Measurements from ENCODE around the gene SETMAR. TPM values are rescaled to one million over a fixed set of nuclear protein-coding genes. Genes with fewer than 3 reads are reported as not detected.

The SETMAR gene
- total and polyA plus RNA-seq, 2 donors (not counting 1 experiment from before 2014, with no cell fraction given), result 4.2 to 7.6 TPM

GRCh38 chr3:4314688-4315087 is 11.5 kb downstream of the SETMAR start:
- H3K4me1 ChIP-seq (ENCODE audit: control insufficient read depth in 2 of 2, insufficient read depth in 2 of 2, low read length in 2 of 2), result no peaks in the 10 kb centered on the region
- H3K4me3 ChIP-seq (ENCODE audit: control extremely low read depth in 1 of 5, extremely low read depth in 1 of 5, insufficient read depth in 1 of 5, low read depth in 2 of 5, low read length in 4 of 5), result no peak overlapping the region
- CTCF ChIA-PET, result interaction anchor here (1.4 to 1.9 kb wide), 2 partner anchors 43 to 319 kb away, joined by 3 to 6 read pairs; no protein-coding TSS in a partner anchor
- no peak overlapping the region for H3K27ac Mint-ChIP-seq
- DNase-seq, result no peak
- H3K9me3 Mint-ChIP-seq (ENCODE audit: insufficient read depth), result no peaks in the 10 kb centered on the region
- H3K27ac ChIP-seq (ENCODE audit: low read length in 2 of 2), result no peak overlapping the region
- ATAC-seq (ENCODE audit: low read depth), result no peak
- no peaks in the 10 kb centered on the region for H3K9me3 ChIP-seq (ENCODE audit: control extremely low read depth in 1 of 3, control insufficient read depth in 2 of 3, insufficient read depth in 1 of 3, low read length in 2 of 3)
- H3K27me3 Mint-ChIP-seq, result no peaks in the 10 kb centered on the region
- intact Hi-C loops (cut with micrococcal nuclease), result no loop called here
- no peaks in the 10 kb centered on the region for H3K4me1 Mint-ChIP-seq
- POLR2A ChIA-PET, result no interaction called here
- H3K4me3 Mint-ChIP-seq, result no peak overlapping the region
- TF ChIP-seq, protein P1, sequence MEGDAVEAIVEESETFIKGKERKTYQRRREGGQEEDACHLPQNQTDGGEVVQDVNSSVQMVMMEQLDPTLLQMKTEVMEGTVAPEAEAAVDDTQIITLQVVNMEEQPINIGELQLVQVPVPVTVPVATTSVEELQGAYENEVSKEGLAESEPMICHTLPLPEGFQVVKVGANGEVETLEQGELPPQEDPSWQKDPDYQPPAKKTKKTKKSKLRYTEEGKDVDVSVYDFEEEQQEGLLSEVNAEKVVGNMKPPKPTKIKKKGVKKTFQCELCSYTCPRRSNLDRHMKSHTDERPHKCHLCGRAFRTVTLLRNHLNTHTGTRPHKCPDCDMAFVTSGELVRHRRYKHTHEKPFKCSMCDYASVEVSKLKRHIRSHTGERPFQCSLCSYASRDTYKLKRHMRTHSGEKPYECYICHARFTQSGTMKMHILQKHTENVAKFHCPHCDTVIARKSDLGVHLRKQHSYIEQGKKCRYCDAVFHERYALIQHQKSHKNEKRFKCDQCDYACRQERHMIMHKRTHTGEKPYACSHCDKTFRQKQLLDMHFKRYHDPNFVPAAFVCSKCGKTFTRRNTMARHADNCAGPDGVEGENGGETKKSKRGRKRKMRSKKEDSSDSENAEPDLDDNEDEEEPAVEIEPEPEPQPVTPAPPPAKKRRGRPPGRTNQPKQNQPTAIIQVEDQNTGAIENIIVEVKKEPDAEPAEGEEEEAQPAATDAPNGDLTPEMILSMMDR (IDR thresholded peaks at IDR 0.05), result peak; percentile 8
- no peak for TF ChIP-seq EZH2 (IDR thresholded peaks at IDR 0.05; ENCODE audit: borderline replicate concordance, insufficient read depth, low read depth, low read length, poor library complexity, severe bottlenecking)
- no peak overlapping the region for H2AFZ ChIP-seq (ENCODE audit: insufficient read depth, low read depth, low read length, poor library complexity, severe bottlenecking)
- WGBS (ENCODE audit: insufficient coverage), result no CpG with 5 or more reads among the region's 4 CpGs
- no peak overlapping the region for H3K4me2 ChIP-seq (replicated peaks; ENCODE audit: low read depth, low read length, poor library complexity, severe bottlenecking)
- peaks cover 9 to 10% of the 10 kb centered on the region in 2 experiments for H3K36me3 ChIP-seq (replicated peaks in 1 of 2; ENCODE audit: control extremely low read depth in 1 of 2, control insufficient read depth in 1 of 2, extremely low read depth in 1 of 2, insufficient read depth in 2 of 2, low read length in 1 of 2)
- no peak overlapping the region for H3K9ac ChIP-seq (ENCODE audit: low read length)
- no peaks in the 10 kb centered on the region for H4K20me1 ChIP-seq (ENCODE audit: control insufficient read depth, insufficient read depth, low read length, poor library complexity, severe bottlenecking)
- H3K79me2 ChIP-seq (ENCODE audit: control insufficient read depth, insufficient read depth, low read length), result no peaks in the 10 kb centered on the region
- H3K27me3 ChIP-seq (replicated peaks in 1 of 4; ENCODE audit: control extremely low read depth in 1 of 4, control insufficient read depth in 3 of 4, insufficient read depth in 4 of 4, low read length in 3 of 4), result no peaks in the 10 kb centered on the region

- intact Hi-C loops (cut with micrococcal nuclease), result no loop called here
Measured at GRCh38 chr3:4320096-4320911, 17.1 kb downstream of the SETMAR start.

More at GRCh38 chr3:4320096-4320911, 17.1 kb downstream of the SETMAR start:
- CTCF ChIA-PET, result no interaction called here
- Histone ChIP-seq H4K20me1 (ENCODE audit: control insufficient read depth, insufficient read depth, low read length, poor library complexity, severe bottlenecking) (no peaks in the 10 kb centered on the region), H3K4me2 (replicated peaks; ENCODE audit: low read depth, low read length, poor library complexity, severe bottlenecking) (no peak overlapping the region), H2AFZ (ENCODE audit: insufficient read depth, low read depth, low read length, poor library complexity, severe bottlenecking) (no peak overlapping the region), H3K36me3 (replicated peaks in 1 of 2; ENCODE audit: control extremely low read depth in 1 of 2, control insufficient read depth in 1 of 2, extremely low read depth in 1 of 2, insufficient read depth in 2 of 2, low read length in 1 of 2) (peaks cover 0 to 4% of the 10 kb centered on the region in 2 experiments), H3K4me3 (ENCODE audit: control extremely low read depth in 1 of 5, extremely low read depth in 1 of 5, insufficient read depth in 1 of 5, low read depth in 2 of 5, low read length in 4 of 5) (no peak overlapping the region), H3K9ac (ENCODE audit: low read length) (no peak overlapping the region), H3K27ac (ENCODE audit: low read length in 2 of 2) (no peak overlapping the region), H3K4me1 (ENCODE audit: control insufficient read depth in 2 of 2, insufficient read depth in 2 of 2, low read length in 2 of 2) (no peaks in the 10 kb centered on the region), H3K79me2 (ENCODE audit: control insufficient read depth, insufficient read depth, low read length) (no peaks in the 10 kb centered on the region), H3K9me3 (ENCODE audit: control extremely low read depth in 1 of 3, control insufficient read depth in 2 of 3, insufficient read depth in 1 of 3, low read length in 2 of 3) (no peaks in the 10 kb centered on the region), H3K27me3 (replicated peaks in 1 of 4; ENCODE audit: control extremely low read depth in 1 of 4, control insufficient read depth in 3 of 4, insufficient read depth in 4 of 4, low read length in 3 of 4) (no peaks in the 10 kb centered on the region)
- no peak overlapping the region for H3K27ac Mint-ChIP-seq
- H3K4me3 Mint-ChIP-seq, result no peak overlapping the region
- no peak for DNase-seq
- H3K27me3 Mint-ChIP-seq, result no peaks in the 10 kb centered on the region
- no peak for ATAC-seq (ENCODE audit: low read depth)
- no peaks in the 10 kb centered on the region for H3K9me3 Mint-ChIP-seq (ENCODE audit: insufficient read depth)
- POLR2A ChIA-PET, result no interaction called here
- no peaks in the 10 kb centered on the region for H3K4me1 Mint-ChIP-seq
- TF ChIP-seq, protein P1 (IDR thresholded peaks at IDR 0.05), result no peak
- TF ChIP-seq EZH2 (IDR thresholded peaks at IDR 0.05; ENCODE audit: borderline replicate concordance, insufficient read depth, low read depth, low read length, poor library complexity, severe bottlenecking), result no peak
